Measurements from ENCODE around the gene RFESD. TPM values are rescaled to one million over a fixed set of nuclear protein-coding genes. Genes with fewer than 3 reads are reported as not detected.

The RFESD gene
- total and polyA plus RNA-seq, 2 of the 13 experiments (the other 11 are each of a cell fraction or from before 2014, with no cell fraction given), result 1.1 to 2.2 TPM

- TF ChIP-seq ZNF383 (CRISPR knock-in tag; IDR thresholded peaks at IDR 0.05; ENCODE audit: borderline replicate concordance) (no peak), HNRNPK (IDR thresholded peaks at IDR 0.05; ENCODE audit: low read depth, low read length, poor library complexity, severe bottlenecking) (peak; percentile 73), ZNF660 (CRISPR knock-in tag; IDR thresholded peaks at IDR 0.05; ENCODE audit: borderline replicate concordance, low read depth) (no peak), SUZ12 (IDR thresholded peaks at IDR 0.05; ENCODE audit: low read depth, low read length) (no peak), THYN1 (CRISPR knock-in tag; IDR thresholded peaks at IDR 0.05; ENCODE audit: borderline replicate concordance, low read depth) (no peak), ZFP36L1 (CRISPR knock-in tag; IDR thresholded peaks at IDR 0.05) (peak; percentile 56; the same call in 1 of the 2 replicates), TFDP1 (CRISPR knock-in tag; IDR thresholded peaks at IDR 0.05; ENCODE audit: borderline replicate concordance) (peak; percentile 82), IRX3 (CRISPR knock-in tag; IDR thresholded peaks at IDR 0.05; ENCODE audit: borderline replicate concordance, low read depth) (no peak), TRIM22 (IDR thresholded peaks at IDR 0.05) (no peak), MLXIP (CRISPR knock-in tag; IDR thresholded peaks at IDR 0.05; ENCODE audit: borderline replicate concordance) (no peak), ZNF619 (CRISPR knock-in tag; IDR thresholded peaks at IDR 0.05) (no peak), MED1 (CRISPR knock-in tag; IDR thresholded peaks at IDR 0.05) (peak; percentile 88), ZMYM3 (CRISPR knock-in tag; IDR thresholded peaks at IDR 0.05) (peak; percentile 17; the same call in 1 of the 2 replicates), PHF20 (CRISPR knock-in tag; IDR thresholded peaks at IDR 0.05) (peak; percentile 73), ARID2 (CRISPR knock-in tag; IDR thresholded peaks at IDR 0.05; ENCODE audit: borderline replicate concordance) (no peak), ISL2 (CRISPR knock-in tag; IDR thresholded peaks at IDR 0.05) (no peak; the same call in 1 of the 2 replicates), ZNF878 (CRISPR knock-in tag; IDR thresholded peaks at IDR 0.05) (peak; percentile 96), ZNF598 (CRISPR knock-in tag; IDR thresholded peaks at IDR 0.05; ENCODE audit: borderline replicate concordance) (peak; percentile 88; the same call in 1 of the 2 replicates), FOXK1 (CRISPR knock-in tag; IDR thresholded peaks at IDR 0.05; ENCODE audit: borderline replicate concordance, low read depth) (peak; percentile 48; the same call in 1 of the 2 replicates), MYNN (CRISPR knock-in tag; IDR thresholded peaks at IDR 0.05; ENCODE audit: low read depth) (no peak), PHF21A (CRISPR knock-in tag; IDR thresholded peaks at IDR 0.05) (peak; percentile 89), ZFP62 (CRISPR knock-in tag; IDR thresholded peaks at IDR 0.05) (no peak)
- TF ChIP-seq, protein P1, sequence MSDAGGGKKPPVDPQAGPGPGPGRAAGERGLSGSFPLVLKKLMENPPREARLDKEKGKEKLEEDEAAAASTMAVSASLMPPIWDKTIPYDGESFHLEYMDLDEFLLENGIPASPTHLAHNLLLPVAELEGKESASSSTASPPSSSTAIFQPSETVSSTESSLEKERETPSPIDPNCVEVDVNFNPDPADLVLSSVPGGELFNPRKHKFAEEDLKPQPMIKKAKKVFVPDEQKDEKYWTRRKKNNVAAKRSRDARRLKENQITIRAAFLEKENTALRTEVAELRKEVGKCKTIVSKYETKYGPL (CRISPR knock-in tag; IDR thresholded peaks at IDR 0.05), result 0 out of 2 replicates have a peak, but pooled peaks have one; percentile 37
These were observed at the start of gene RFESD (continued) for GRCh38 chr5:95646569-95647431.
